ENCODE data around the gene PPM1E. TPM values are rescaled to one million over a fixed set of nuclear protein-coding genes. Genes with fewer than 3 reads are reported as not detected.

Gene PPM1E
- total RNA-seq, 3 donors from 2014 or later = under 0.01 to 0.44 (median 0.16) TPM

GRCh38 chr17:58802188-58802587 is 46.5 kb downstream of the PPM1E start:
- no peaks in the 10 kb centered on the region for H3K4me1 ChIP-seq
- no peaks in the 10 kb centered on the region for H3K36me3 ChIP-seq
- no peaks in the 10 kb centered on the region for H3K27me3 ChIP-seq
- TF ChIP-seq CTCF (IDR thresholded peaks at IDR 0.05) (no peak), POLR2A (IDR thresholded peaks at IDR 0.05) (no peak), POLR2AphosphoS5 (IDR thresholded peaks at IDR 0.05) (no peak)
- H3K9me3 ChIP-seq = peaks cover 0 to 4% of the 10 kb centered on the region in 2 donors
- intact Hi-C loops (cut with DNase I; ENCODE audit: low total_unique reads) = no loop called here
- DNase-seq (ENCODE audit: low spot score in 2 of 2) = no peak
- H3K4me3 ChIP-seq = no peak overlapping the region
- no peak overlapping the region for H3K27ac ChIP-seq

- Histone ChIP-seq H3K36me3 (no peaks in the 10 kb centered on the region), H3K27me3 (no peaks in the 10 kb centered on the region), H3K4me1 (no peaks in the 10 kb centered on the region), H3K9me3 (peaks cover 0 to 4% of the 10 kb centered on the region in 2 donors), H3K4me3 (no peak overlapping the region), H3K27ac (no peak overlapping the region)
- TF ChIP-seq POLR2AphosphoS5 (IDR thresholded peaks at IDR 0.05) (no peak), CTCF (IDR thresholded peaks at IDR 0.05) (no peak), POLR2A (IDR thresholded peaks at IDR 0.05) (no peak)
- intact Hi-C loops (cut with DNase I; ENCODE audit: low total_unique reads) = no loop called here
- no peak for DNase-seq (ENCODE audit: low spot score in 2 of 2)
Measured at GRCh38 chr17:58806046-58806445, 50.4 kb downstream of the PPM1E start.

GRCh38 chr17:58808609-58809563 is 53.2 kb downstream of the PPM1E start:
- Histone ChIP-seq H3K27me3 (no peaks in the 10 kb centered on the region), H3K27ac (no peak overlapping the region), H3K4me1 (no peaks in the 10 kb centered on the region), H3K36me3 (no peaks in the 10 kb centered on the region), H3K4me3 (no peak overlapping the region), H3K9me3 (no peaks in the 10 kb centered on the region)
- no peak for DNase-seq (ENCODE audit: low spot score in 2 of 2)
- intact Hi-C loops (cut with DNase I; ENCODE audit: low total_unique reads) = no loop called here
- TF ChIP-seq POLR2A (IDR thresholded peaks at IDR 0.05) (no peak), CTCF (IDR thresholded peaks at IDR 0.05) (no peak), POLR2AphosphoS5 (IDR thresholded peaks at IDR 0.05) (no peak)

GRCh38 chr17:58809564-58809936 is 53.9 kb downstream of the PPM1E start:
- DNase-seq (ENCODE audit: low spot score in 2 of 2) = no peak
- intact Hi-C loops (cut with DNase I; ENCODE audit: low total_unique reads) = no loop called here

More at GRCh38 chr17:58809564-58809936, 53.9 kb downstream of the PPM1E start:
- H3K36me3 ChIP-seq = no peaks in the 10 kb centered on the region
- no peaks in the 10 kb centered on the region for H3K27me3 ChIP-seq
- no peaks in the 10 kb centered on the region for H3K9me3 ChIP-seq
- no peaks in the 10 kb centered on the region for H3K4me1 ChIP-seq
- TF ChIP-seq POLR2A (IDR thresholded peaks at IDR 0.05) (no peak), POLR2AphosphoS5 (IDR thresholded peaks at IDR 0.05) (no peak), CTCF (IDR thresholded peaks at IDR 0.05) (no peak)
- no peak overlapping the region for H3K4me3 ChIP-seq
- H3K27ac ChIP-seq = no peak overlapping the region

All from breast epithelium (tissue), 4 donors.